ENCODE results near the gene NID1.
"Not testable (repeated sequence)": the region's sequence is repeated elsewhere in the genome, so short reads cannot be mapped to it uniquely, and the experiment has no call there.

NID1 gene

GRCh38 chr1:236011641-236012040, 53.2 kb downstream of the NID1 start:
- in situ Hi-C loops (cut with HindIII; ENCODE audit: low sequenced_read_pairs): no loop called here
- no peak for TF ChIP-seq CTCF (IDR thresholded peaks at IDR 0.05; ENCODE audit: low read depth, low read length)
- no peak for DNase-seq (ENCODE audit: low read depth, low spot score)
- H3K4me3 ChIP-seq (ENCODE audit: low read depth, low read length): no peak overlapping the region

GRCh38 chr1:236010443-236010842, 54.4 kb downstream of the NID1 start:
- in situ Hi-C loops (cut with HindIII; ENCODE audit: low sequenced_read_pairs): no loop called here
- no peak overlapping the region for H3K4me3 ChIP-seq (ENCODE audit: low read depth, low read length)
- DNase-seq (ENCODE audit: low read depth, low spot score): peak; percentile 23
- TF ChIP-seq CTCF (IDR thresholded peaks at IDR 0.05; ENCODE audit: low read depth, low read length): no peak

GRCh38 chr1:236009857-236010256, 55.0 kb downstream of the NID1 start:
- H3K4me3 ChIP-seq (ENCODE audit: low read depth, low read length): no peak overlapping the region
- DNase-seq (ENCODE audit: low read depth, low spot score): peak; percentile 91
- TF ChIP-seq CTCF (IDR thresholded peaks at IDR 0.05; ENCODE audit: low read depth, low read length): no peak
- in situ Hi-C loops (cut with HindIII; ENCODE audit: low sequenced_read_pairs): no loop called here

GRCh38 chr1:236009191-236009590, 55.7 kb downstream of the NID1 start:
- DNase-seq (ENCODE audit: low read depth, low spot score): peak; percentile 34
- in situ Hi-C loops (cut with HindIII; ENCODE audit: low sequenced_read_pairs): no loop called here
- no peak for TF ChIP-seq CTCF (IDR thresholded peaks at IDR 0.05; ENCODE audit: low read depth, low read length)
- no peak overlapping the region for H3K4me3 ChIP-seq (ENCODE audit: low read depth, low read length)

- TF ChIP-seq CTCF (IDR thresholded peaks at IDR 0.05; ENCODE audit: low read depth, low read length): no peak
- in situ Hi-C loops (cut with HindIII; ENCODE audit: low sequenced_read_pairs): no loop called here
- no peak for DNase-seq (ENCODE audit: low read depth, low spot score)
- no peak overlapping the region for H3K4me3 ChIP-seq (ENCODE audit: low read depth, low read length)
These were observed 57.1 kb downstream of the NID1 start for GRCh38 chr1:236007781-236008180.

GRCh38 chr1:236003058-236003457, 61.8 kb downstream of the NID1 start:
- DNase-seq (ENCODE audit: low read depth, low spot score); in situ Hi-C loops (cut with HindIII; ENCODE audit: low sequenced_read_pairs); H3K4me3 ChIP-seq (ENCODE audit: low read depth, low read length): not testable (repeated sequence)

GRCh38 chr1:236002572-236002971, 62.3 kb downstream of the NID1 start:
- TF ChIP-seq CTCF (IDR thresholded peaks at IDR 0.05; ENCODE audit: low read depth, low read length): no peak

More at GRCh38 chr1:236002572-236002971, 62.3 kb downstream of the NID1 start:
- no peak for DNase-seq (ENCODE audit: low read depth, low spot score)
- in situ Hi-C loops (cut with HindIII; ENCODE audit: low sequenced_read_pairs): no loop called here
- H3K4me3 ChIP-seq (ENCODE audit: low read depth, low read length): no peak overlapping the region

All from astrocyte of the spinal cord (primary cell).